VCaP (cell line): Measurements from ENCODE around the gene TENM4.

Experiments used
- H3K27ac ChIP-seq: fragments of 450-650 bp; 2 replicates; pipeline ENCODE4 v1.5.1; 2017
- TF ChIP-seq, protein P1 (sequence below): fragments of 450-650 bp; conservative IDR thresholded peaks from 2 replicates; pipeline ENCODE4 v1.5.1; 2017; ENCODE audit warnings: mild to moderate bottlenecking, moderate library complexity

TENM4 gene

GRCh38 chr11:78748918-78749690, 691.7 kb downstream of the TENM4 start:
- TF ChIP-seq, protein P1, sequence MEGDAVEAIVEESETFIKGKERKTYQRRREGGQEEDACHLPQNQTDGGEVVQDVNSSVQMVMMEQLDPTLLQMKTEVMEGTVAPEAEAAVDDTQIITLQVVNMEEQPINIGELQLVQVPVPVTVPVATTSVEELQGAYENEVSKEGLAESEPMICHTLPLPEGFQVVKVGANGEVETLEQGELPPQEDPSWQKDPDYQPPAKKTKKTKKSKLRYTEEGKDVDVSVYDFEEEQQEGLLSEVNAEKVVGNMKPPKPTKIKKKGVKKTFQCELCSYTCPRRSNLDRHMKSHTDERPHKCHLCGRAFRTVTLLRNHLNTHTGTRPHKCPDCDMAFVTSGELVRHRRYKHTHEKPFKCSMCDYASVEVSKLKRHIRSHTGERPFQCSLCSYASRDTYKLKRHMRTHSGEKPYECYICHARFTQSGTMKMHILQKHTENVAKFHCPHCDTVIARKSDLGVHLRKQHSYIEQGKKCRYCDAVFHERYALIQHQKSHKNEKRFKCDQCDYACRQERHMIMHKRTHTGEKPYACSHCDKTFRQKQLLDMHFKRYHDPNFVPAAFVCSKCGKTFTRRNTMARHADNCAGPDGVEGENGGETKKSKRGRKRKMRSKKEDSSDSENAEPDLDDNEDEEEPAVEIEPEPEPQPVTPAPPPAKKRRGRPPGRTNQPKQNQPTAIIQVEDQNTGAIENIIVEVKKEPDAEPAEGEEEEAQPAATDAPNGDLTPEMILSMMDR = no peak
- no peak overlapping the region for H3K27ac ChIP-seq

- TF ChIP-seq, protein P1 = no peak
Observed at GRCh38 chr11:78744949-78745348, 695.9 kb downstream of the TENM4 start.

DNA sequence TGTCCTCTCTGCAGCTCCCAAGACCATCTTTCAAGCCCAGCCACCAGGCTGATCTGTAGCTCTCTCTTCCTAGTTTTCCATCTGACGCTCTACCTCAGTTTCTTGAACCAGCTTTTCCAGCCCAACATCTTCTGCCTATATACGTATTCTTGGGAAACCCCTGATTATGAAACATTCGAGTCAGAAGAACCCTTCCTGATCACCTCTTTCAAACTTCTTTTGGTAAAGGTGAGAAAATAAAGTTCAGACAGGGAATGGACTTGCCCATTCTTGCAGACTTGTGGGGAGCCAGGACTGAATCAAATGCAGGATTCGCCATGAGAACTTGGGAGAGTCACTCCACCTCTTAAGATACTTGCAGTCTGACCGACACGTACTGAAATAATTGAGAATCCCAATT, 696.6 kb downstream of the TENM4 start:
- TF ChIP-seq, protein P1 = no peak
- no peak overlapping the region for H3K27ac ChIP-seq

More at GRCh38 chr11:78744949-78745348, 695.9 kb downstream of the TENM4 start:
- no peak overlapping the region for H3K27ac ChIP-seq

GRCh38 chr11:78742430-78742829, 698.4 kb downstream of the TENM4 start:
- H3K27ac ChIP-seq = peak overlapping the region; percentile 6; the same call in 1 of the 2 replicates
- TF ChIP-seq, protein P1 = no peak; the same call in 1 of the 2 replicates

DNA sequence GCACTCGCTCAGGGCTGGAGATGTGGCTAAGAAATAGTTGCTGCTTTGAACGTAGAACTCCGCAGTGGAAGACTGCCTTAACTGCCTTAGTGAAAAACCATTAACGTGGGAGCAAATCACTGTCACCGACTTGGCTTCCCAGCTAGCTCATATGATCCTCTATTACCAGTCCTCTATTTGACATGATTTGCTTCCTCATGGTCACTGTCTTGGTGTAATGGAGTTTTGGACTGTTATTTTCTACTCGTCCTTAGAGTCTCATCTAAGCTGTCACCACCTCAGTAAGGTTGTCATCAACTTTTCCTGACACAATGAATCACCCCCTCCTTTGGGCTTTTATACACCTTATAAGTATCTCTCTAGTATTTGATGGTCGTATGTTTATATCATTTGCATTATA, 699.1 kb downstream of the TENM4 start:
- TF ChIP-seq, protein P1 = no peak
- H3K27ac ChIP-seq = no peak overlapping the region; the same call in 1 of the 2 replicates

GRCh38 chr11:78740199-78741071, 700.4 kb downstream of the TENM4 start:
- TF ChIP-seq, protein P1 = no peak
- H3K27ac ChIP-seq = no peak overlapping the region

DNA sequence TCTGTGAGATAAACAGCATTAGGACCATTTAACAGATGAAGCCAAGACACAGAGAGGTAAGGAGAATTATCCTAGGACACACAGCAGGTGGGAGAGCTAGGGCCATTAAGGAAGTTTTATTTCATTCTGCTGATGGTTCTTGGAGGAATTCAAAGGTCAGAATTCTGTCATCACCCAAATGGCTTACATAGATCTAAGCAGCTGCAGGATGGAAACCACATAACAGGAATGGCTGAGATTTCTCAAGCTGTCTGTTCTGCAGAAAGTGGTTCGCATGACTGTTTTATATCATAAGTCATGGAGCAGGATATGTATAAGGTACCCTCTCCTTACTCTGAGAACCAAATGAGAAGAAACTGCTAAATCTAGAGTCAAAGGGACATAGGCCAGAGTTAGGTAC, 702.9 kb downstream of the TENM4 start:
- TF ChIP-seq, protein P1 = no peak
- H3K27ac ChIP-seq = no peak overlapping the region
